HUES48 (cell line): ENCODE measurements around the gene ANOS1.

Source experiments
- H3K27ac ChIP-seq: one replicate; pipeline ENCODE4 v1.7.0; 2013; ENCODE audit warnings: low read depth, low read length, inconsistent platforms
- H3K27me3 ChIP-seq: 2 replicates; pipeline ENCODE4 v1.6.1; 2013; ENCODE audit warnings: mild to moderate bottlenecking, low read length; ENCODE audit not compliant: control insufficient read depth, insufficient read depth
- H3K36me3 ChIP-seq: 2 replicates; pipeline ENCODE4 v1.6.1; 2013; ENCODE audit warnings: low read length; ENCODE audit not compliant: control insufficient read depth, insufficient read depth
- H3K4me1 ChIP-seq: 2 replicates; pipeline ENCODE4 v1.6.1; 2013; ENCODE audit warnings: mild to moderate bottlenecking, low read length; ENCODE audit not compliant: control insufficient read depth, insufficient read depth
- H3K4me3 ChIP-seq: 2 replicates; pipeline ENCODE4 v1.5.1; 2013; ENCODE audit warnings: mild to moderate bottlenecking, low read depth, low read length
- H3K9ac ChIP-seq: 2 replicates; pipeline ENCODE4 v1.6.1; 2013; ENCODE audit warnings: mild to moderate bottlenecking, low read depth, low read length, moderate library complexity
- H3K9me3 ChIP-seq: 2 replicates; pipeline ENCODE4 v1.6.1; 2013; ENCODE audit warnings: low read length; ENCODE audit not compliant: control insufficient read depth, insufficient read depth

Gene ANOS1

DNA sequence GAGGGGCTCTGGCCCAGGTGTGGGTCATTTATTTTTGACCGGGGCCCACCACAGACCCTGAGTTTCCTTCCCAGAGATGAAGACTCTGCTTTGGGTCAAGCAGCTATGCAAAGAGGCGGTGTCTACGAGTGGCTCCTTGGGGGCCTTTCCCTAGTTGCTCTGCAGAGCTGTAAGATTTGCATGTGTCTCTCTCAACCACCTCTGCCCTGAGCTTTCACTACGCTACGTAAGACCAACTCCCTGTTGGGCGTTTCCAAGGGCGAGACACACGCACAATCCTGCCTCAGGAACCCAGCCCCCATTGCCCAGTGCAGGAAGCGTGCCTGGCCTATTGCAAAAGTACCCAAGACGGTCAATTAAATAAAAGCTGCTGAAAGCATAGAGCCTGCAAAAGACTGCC is 10.0 kb upstream of the ANOS1 start:
- H3K9me3 ChIP-seq, result no peaks in the 10 kb centered on the region
- H3K36me3 ChIP-seq, result no peaks in the 10 kb centered on the region
- H3K9ac ChIP-seq, result no peak overlapping the region
- H3K4me3 ChIP-seq, result no peak overlapping the region
- no peaks in the 10 kb centered on the region for H3K27me3 ChIP-seq
- peaks cover 14% of the 10 kb centered on the region for H3K4me1 ChIP-seq
- no peak overlapping the region for H3K27ac ChIP-seq

DNA sequence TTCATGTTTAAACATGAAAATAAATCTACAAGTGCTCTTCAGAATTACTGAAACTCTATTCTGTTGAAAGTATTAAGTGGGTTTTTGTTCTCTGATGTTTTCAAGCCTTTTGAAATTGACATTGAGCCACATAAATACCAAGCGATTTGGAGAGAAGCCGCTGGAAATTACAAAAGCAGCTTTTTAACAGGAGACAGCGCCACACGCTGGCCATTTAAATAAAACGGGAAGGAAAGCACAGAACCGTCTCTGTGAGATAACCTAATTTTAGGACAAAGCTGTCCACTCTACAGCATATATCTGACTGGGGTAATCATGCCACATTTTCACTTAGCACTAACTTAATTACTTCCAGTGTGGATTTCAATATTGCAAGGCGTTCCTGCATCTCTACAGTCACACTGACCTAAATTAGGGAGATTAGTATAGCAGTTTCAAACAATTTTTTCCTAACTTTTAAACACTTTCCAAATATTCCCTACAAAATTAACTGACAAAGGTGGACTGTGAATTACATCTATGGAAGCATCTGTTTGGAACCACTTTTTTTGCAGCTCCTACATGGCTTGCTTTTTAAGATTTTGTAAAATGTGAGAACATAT is 6.8 kb upstream of the ANOS1 start:
- Histone ChIP-seq H3K4me3 (no peak overlapping the region), H3K9me3 (no peaks in the 10 kb centered on the region), H3K4me1 (peaks cover 14% of the 10 kb centered on the region), H3K27ac (no peak overlapping the region), H3K9ac (no peak overlapping the region), H3K36me3 (no peaks in the 10 kb centered on the region), H3K27me3 (peaks cover 4% of the 10 kb centered on the region; the same call in 1 of the 2 replicates)

DNA sequence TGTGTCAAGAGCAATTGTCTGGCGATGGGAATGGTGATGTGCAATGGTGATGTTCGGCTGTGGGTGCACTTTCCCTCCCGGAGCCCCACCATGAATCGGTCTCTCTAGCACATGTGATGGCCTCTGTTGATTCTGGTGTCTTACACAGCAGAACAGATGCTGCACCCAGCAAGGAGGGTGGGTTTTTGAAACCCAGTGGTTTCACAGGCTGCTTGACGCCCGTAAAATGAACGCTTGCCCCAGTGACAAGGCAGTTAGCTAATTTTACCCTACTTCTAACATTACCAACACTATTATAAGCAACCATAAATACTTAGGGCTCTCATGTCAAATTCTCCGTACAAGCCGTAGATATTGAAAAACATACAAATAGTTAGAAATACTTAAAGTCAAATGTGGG is 5.9 kb upstream of the ANOS1 start:
- Histone ChIP-seq H3K36me3 (no peaks in the 10 kb centered on the region), H3K4me1 (peaks cover 20% of the 10 kb centered on the region), H3K4me3 (no peak overlapping the region), H3K27me3 (peaks cover 11% of the 10 kb centered on the region), H3K9ac (no peak overlapping the region), H3K27ac (no peak overlapping the region), H3K9me3 (no peaks in the 10 kb centered on the region)

DNA sequence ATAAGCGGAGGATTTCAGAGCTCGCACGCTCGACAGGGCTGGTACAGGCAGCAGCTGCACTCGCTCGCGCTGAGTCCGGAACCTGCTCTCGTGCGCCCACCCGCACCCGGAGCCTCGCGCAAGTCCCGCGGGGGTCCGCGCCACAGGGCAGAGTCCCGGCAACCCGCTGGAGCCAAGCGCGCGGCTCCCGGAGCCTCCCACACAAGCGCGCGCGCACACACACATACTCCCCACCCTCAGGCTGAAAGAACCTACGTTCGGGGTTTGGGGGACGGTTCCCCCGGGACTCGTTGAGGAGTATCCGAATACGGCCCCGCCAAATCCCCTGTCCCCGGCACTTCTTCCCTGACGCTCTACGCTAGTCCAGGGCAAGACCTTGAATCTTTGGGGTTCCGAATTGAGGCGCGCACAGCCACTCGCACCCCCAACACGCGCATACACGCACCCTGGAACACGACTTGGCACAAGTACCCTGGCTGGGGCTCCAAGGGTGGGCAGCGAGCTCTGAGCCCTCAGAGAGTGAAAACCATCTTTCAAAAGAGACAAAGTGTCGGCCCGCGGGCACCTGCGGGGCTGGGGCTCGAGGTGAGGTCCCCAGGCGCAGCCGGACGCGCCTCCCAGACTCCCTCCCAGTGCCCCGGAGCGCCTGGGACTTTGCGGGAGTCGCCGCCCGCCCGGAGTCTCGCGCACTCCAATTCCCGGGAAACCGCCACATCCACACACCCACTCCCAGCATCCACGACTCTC is 952 bp downstream of the ANOS1 start:
- Histone ChIP-seq H3K36me3 (peaks cover 25% of the 10 kb centered on the region), H3K4me1 (peaks cover 46% of the 10 kb centered on the region), H3K27ac (no peak overlapping the region), H3K4me3 (peak overlapping the region; percentile 87), H3K27me3 (peaks cover 49% of the 10 kb centered on the region), H3K9me3 (no peaks in the 10 kb centered on the region), H3K9ac (peak overlapping the region; percentile 67)

DNA sequence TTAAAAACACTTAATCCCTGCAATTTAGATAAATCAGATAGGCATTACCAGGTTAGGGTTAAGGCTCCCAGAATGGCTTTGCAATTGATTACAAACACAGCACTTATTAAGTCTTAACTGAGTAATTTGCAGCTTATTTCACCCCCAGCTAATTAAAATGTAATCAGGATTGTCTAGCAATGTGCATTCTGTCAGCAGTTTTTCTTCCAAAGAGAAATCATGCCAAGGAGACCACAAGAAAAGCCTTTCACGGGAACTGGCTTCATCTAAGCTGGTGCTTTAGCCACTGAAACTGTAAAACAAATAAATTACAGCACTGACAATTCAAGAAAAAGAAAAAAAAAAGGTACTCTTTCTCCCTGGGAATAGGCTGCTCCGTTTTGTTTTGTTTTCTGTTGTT is 2.1 kb downstream of the ANOS1 start:
- H3K27me3 ChIP-seq, result peaks cover 49% of the 10 kb centered on the region
- no peak overlapping the region; the same call in 1 of the 2 replicates for H3K9ac ChIP-seq
- H3K4me1 ChIP-seq, result peaks cover 54% of the 10 kb centered on the region
- H3K36me3 ChIP-seq, result peaks cover 25% of the 10 kb centered on the region
- no peaks in the 10 kb centered on the region for H3K9me3 ChIP-seq
- H3K27ac ChIP-seq, result no peak overlapping the region
- H3K4me3 ChIP-seq, result peak overlapping the region; percentile 87

DNA sequence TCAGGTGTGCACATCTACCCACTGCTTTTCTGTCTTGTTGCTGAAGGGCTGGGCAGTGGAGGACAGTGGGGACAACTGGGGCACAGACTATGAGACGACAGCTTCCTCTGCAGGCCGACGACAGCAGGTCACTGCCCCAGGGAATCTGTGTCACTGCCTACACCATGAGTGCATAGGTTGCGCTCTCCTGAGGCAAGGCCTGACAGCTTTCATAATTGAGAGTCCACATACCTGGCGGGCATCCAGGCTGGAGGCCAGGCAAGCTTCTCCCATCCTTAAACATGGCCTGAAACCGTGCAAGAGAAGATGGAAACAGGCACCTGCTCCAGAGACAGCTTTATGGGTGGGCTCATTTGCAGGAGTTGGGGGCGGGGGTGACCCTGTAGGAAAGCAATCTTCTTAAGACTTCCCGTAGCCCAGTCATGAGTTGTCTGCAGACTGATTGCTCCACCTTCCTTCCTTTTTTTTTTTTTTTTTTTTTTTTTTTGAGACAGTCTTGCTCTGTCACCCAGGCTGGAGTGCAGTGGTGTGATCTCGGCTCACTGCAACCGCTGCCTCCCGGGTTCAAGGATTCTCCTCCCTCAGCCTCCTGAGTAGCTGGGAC is 2.9 kb downstream of the ANOS1 start:
- no peak overlapping the region for H3K27ac ChIP-seq
- peak overlapping the region; percentile 18; the same call in 1 of the 2 replicates for H3K4me3 ChIP-seq
- no peak overlapping the region for H3K9ac ChIP-seq
- peaks cover 49% of the 10 kb centered on the region for H3K27me3 ChIP-seq
- H3K36me3 ChIP-seq, result peaks cover 25% of the 10 kb centered on the region
- H3K4me1 ChIP-seq, result peaks cover 60% of the 10 kb centered on the region
- no peaks in the 10 kb centered on the region for H3K9me3 ChIP-seq

DNA sequence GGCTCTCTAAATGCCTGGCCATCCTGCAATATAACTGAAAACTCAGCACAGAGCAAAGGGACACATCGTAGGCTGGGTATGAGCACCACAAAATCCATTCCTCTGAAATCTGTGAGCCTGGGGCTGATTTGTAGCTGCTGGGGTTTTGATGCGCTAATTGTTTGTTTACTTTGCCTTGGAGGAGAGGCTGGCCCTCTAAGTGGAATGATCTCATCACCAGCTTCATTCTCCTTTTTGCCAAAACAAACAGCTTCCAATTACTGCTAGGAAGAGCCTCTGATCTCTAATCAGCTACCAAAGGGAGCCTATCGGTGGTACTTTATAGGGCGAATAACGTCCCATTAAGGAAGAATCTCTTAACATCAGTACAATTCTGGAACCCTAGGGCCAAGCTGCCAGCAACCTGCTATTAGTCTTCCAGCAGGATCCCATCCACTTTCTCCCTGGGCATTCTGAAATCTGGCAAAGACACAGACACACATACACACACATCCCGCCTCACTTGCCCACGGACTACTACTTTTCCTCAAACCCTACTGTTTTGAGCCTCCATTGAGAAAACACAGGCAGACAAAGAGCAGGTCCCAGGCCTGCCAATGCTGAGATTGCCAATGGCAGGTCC is 5.8 kb downstream of the ANOS1 start:
- H3K27ac ChIP-seq, result peak overlapping the region; percentile 64
- H3K4me1 ChIP-seq, result peaks cover 77% of the 10 kb centered on the region
- H3K9ac ChIP-seq, result no peak overlapping the region
- H3K27me3 ChIP-seq, result peaks cover 31% of the 10 kb centered on the region
- H3K4me3 ChIP-seq, result no peak overlapping the region
- H3K36me3 ChIP-seq, result peaks cover 25% of the 10 kb centered on the region
- no peaks in the 10 kb centered on the region for H3K9me3 ChIP-seq

DNA sequence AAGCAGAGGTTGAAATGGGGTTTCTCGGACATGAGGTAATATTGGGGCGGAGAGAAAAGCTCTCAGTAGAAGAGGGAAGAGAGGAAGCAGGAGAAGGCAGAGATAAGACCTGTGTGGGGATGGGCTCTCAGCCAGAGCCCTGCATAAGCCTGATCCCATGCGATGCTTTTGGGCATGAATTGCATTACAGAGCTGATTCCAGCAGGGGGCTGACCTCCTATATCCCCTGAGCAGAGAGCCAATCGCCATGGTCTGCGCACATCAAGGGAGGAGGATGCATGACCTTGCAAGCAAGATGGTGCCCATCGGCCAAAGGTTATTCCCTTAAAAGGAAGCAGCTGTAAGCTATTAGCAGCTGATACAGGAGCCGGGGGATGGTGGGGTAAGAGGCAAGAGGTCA is 7.6 kb downstream of the ANOS1 start:
- H3K4me3 ChIP-seq, result no peak overlapping the region
- H3K4me1 ChIP-seq, result peaks cover 82% of the 10 kb centered on the region
- H3K27ac ChIP-seq, result peak overlapping the region; percentile 68
- peaks cover 26% of the 10 kb centered on the region for H3K36me3 ChIP-seq
- H3K9ac ChIP-seq, result no peak overlapping the region
- no peaks in the 10 kb centered on the region for H3K9me3 ChIP-seq
- H3K27me3 ChIP-seq, result peaks cover 18% of the 10 kb centered on the region

DNA sequence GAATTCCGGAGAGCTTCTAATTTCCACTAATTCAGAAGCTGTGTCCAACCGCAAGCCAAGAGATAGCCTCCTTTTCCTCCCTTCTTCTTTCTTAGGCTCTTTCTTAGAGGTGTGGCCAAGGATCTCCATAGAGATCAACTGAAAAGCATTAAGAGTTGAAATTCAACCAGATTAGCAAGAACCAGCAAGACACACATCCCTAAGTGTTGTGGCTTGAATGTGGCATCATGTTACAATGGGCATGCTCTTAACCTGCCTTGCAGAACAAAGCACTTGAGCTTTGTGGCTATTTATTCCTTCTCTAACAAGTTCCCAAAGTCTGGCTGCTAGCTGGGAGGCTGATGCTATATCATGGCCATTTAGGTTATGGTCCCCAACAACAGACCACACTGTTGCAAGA is 10.4 kb downstream of the ANOS1 start:
- peak overlapping the region; percentile 7; the same call in 1 of the 2 replicates for H3K4me3 ChIP-seq
- peaks cover under 1% of the 10 kb centered on the region; the same call in 1 of the 2 replicates for H3K27me3 ChIP-seq
- 0 out of 2 replicates have a peak, but pooled peaks cover 4% of the 10 kb centered on the region for H3K36me3 ChIP-seq
- peak overlapping the region; percentile 26 for H3K27ac ChIP-seq
- no peak overlapping the region for H3K9ac ChIP-seq
- H3K4me1 ChIP-seq, result peaks cover 56% of the 10 kb centered on the region
- no peaks in the 10 kb centered on the region for H3K9me3 ChIP-seq

DNA sequence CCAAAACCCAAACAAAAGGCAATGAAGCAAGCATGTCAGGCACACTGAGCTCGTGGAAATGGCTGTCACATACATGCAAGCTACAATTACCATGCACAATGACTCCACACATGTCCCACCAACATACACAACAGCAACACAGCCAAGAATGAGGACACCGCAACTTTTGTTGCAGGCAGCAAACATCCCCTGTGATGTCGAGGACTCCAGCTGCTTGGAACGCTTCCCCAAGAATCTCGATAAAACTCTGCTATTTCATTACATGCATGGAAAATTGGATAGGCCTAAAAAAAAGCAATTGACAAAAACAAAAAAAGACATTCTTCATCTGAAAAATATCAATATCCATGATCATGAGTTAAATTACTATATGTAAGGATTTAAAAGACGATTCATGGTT is 11.8 kb downstream of the ANOS1 start:
- Histone ChIP-seq H3K27me3 (no peaks in the 10 kb centered on the region), H3K9me3 (no peaks in the 10 kb centered on the region), H3K4me3 (no peak overlapping the region), H3K9ac (no peak overlapping the region), H3K4me1 (peaks cover 48% of the 10 kb centered on the region), H3K27ac (no peak overlapping the region), H3K36me3 (0 out of 2 replicates have a peak, but pooled peaks cover 4% of the 10 kb centered on the region)
